Body of pancreas (tissue), 4 donors: Measurements from ENCODE around the gene AOC3. TPM values are rescaled to one million over a fixed set of nuclear protein-coding genes. Genes with fewer than 3 reads are reported as not detected.

Experiments used
- ATAC-seq: fragments of 150-250 bp; one replicate; pipeline ENCODE4 v1.9.1; 2016
- DNase-seq, 4 donors: peaks; one replicate each; pipeline ENCODE4 v3.0.0-alpha.2; 2019
- H3K27ac ChIP-seq, 4 donors: fragments of 200-600 bp; sonication (generic); 1 replicate in 3 of 4; 2 replicates in 1 of 4; pipeline versions ENCODE4 v1.5.1 to v1.6.1; 2016 to 2019; ENCODE audit warnings: mild to moderate bottlenecking in 1 of 4, mixed read lengths in 1 of 4, moderate library complexity in 1 of 4
- H3K27me3 ChIP-seq, 2 donors: fragments of 200-600 bp; sonication (generic); one replicate each; pipeline ENCODE4 v1.6.0; 2016; ENCODE audit warnings: mild to moderate bottlenecking in 1 of 2
- H3K36me3 ChIP-seq, 2 donors: fragments of 200-600 bp; sonication (generic); replicated peaks in 1 of 2; 2 replicates each; pipeline ENCODE4 v1.5.1; 2016; ENCODE audit warnings: low read depth in 2 of 2; ENCODE audit not compliant: insufficient read depth in 1 of 2
- H3K4me1 ChIP-seq: fragments of 200-600 bp; sonication (generic); one replicate; pipeline ENCODE4 v1.6.0; 2016
- H3K4me3 ChIP-seq, 2 donors: fragments of 200-600 bp; sonication (generic); 1 replicate in 1 of 2; 2 replicates in 1 of 2; pipeline ENCODE4 v1.5.1; 2016 to 2019
- H3K9me3 ChIP-seq, 3 donors: fragments of 200-600 bp; sonication (generic); 1 replicate in 2 of 3; 2 replicates in 1 of 3; pipeline ENCODE4 v1.5.1; 2016
- POLR2A ChIP-seq, 3 donors: fragments of 450-650 bp; IDR thresholded peaks; one replicate each; pipeline ENCODE4 v1.6.1; 2016; ENCODE audit warnings: antibody characterized with exemption in 3 of 3, mild to moderate bottlenecking in 2 of 3
- WGBS, 2 donors: methylation state at CpG; one replicate each; pipeline ENCODE4 v1.1.5; 2017; 5-methylcytosine and 5-hydroxymethylcytosine counted together
- intact Hi-C: fragments of 100-400 bp; cut with DNase I; formaldehyde crosslinking; loops from one replicate; pipeline ENCODE4 v1.15.1; 2023
- total RNA-seq, 2 donors: library from RNA; depleted of rRNA; stranded (reverse); fragments of >200 nt; gene quantifications; one replicate each; pipeline ENCODE4 v1.1.0, GENCODE V29; 2016
- TF ChIP-seq, protein P1 (sequence below), 7 experiments: fragments of 450-650 bp in 4 of 7; fragments of 200-600 bp in 3 of 7; sonication (generic) in 3 of 7; IDR thresholded peaks; one replicate each; pipeline ENCODE4 v1.5.1; 2016 to 2019; ENCODE audit warnings: antibody characterized with exemption in 7 of 7

AOC3 gene
- total RNA-seq, 2 donors from 2014 or later: 6.5 to 55.7 TPM

DNA sequence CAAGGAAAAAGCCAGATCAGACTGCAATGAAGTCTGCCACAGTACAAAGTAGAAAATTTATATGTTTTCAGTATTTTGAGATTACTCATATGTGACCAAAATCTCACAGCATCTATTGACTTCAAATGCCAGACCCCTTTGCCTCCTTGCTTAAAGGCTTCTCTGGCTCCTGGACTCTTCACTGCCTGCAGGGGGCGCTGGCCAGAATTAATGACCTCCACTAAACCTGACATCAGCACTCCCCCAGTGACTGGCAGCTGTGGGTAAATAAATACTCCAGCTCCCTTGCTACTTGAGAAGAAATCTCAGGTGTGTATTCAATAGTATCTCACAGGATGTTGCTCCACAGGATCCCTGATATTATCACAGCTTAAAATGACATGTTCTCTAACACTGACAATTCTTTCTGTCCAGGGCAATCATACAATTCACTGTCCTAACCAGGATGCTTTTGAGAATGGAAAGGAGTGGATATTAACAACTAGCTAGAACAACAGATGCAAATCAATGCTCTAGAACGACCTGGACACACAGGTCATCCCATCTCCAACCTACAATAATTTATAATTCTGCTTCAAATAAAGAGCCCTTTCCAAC lies 31.0 kb upstream of the AOC3 start:
- intact Hi-C loops: loop anchor here (10.0 kb wide), 1 partner anchor 95 kb away; no protein-coding TSS in a partner anchor
- H3K9me3 ChIP-seq: no peaks in the 10 kb centered on the region
- WGBS, 2 donors: 9 to 32% methylated on average over 2 of the region's 2 CpGs
- ATAC-seq (no peak), DNase-seq (peak; percentile 51 to 78 (median 72))
- TF ChIP-seq, protein P1, sequence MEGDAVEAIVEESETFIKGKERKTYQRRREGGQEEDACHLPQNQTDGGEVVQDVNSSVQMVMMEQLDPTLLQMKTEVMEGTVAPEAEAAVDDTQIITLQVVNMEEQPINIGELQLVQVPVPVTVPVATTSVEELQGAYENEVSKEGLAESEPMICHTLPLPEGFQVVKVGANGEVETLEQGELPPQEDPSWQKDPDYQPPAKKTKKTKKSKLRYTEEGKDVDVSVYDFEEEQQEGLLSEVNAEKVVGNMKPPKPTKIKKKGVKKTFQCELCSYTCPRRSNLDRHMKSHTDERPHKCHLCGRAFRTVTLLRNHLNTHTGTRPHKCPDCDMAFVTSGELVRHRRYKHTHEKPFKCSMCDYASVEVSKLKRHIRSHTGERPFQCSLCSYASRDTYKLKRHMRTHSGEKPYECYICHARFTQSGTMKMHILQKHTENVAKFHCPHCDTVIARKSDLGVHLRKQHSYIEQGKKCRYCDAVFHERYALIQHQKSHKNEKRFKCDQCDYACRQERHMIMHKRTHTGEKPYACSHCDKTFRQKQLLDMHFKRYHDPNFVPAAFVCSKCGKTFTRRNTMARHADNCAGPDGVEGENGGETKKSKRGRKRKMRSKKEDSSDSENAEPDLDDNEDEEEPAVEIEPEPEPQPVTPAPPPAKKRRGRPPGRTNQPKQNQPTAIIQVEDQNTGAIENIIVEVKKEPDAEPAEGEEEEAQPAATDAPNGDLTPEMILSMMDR (IDR thresholded peaks at IDR 0.05): peak; percentile 28 to 60 (median 52)
- no peak for TF ChIP-seq POLR2A (IDR thresholded peaks at IDR 0.05)
- H3K27ac ChIP-seq: no peak overlapping the region
- H3K36me3 ChIP-seq: peaks cover 21 to 40% of the 10 kb centered on the region in 2 donors
- peaks cover 24% of the 10 kb centered on the region for H3K4me1 ChIP-seq
- no peak overlapping the region for H3K4me3 ChIP-seq
- H3K27me3 ChIP-seq: no peaks in the 10 kb centered on the region

DNA sequence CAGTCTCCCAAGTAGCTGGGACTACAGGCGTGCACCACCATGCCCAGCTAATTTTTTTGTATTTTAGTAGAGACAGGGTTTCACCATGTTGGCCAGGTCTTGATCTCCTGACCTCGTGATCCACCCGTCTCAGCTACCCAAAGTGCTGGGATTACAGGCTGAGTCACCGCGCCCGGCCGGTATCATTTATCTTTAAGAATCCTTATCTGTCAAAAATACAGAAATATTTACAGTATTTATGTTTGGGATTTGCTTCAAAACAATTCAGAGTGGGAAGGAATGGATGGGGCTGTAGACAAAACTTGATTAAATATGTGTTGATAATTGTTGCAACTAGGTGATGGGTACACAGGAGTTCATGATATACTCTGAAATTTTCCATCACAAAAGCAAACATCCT lies 29.8 kb upstream of the AOC3 start:
- Histone ChIP-seq H3K27me3 (no peaks in the 10 kb centered on the region), H3K27ac (no peak overlapping the region), H3K9me3 (no peaks in the 10 kb centered on the region), H3K36me3 (peaks cover 21 to 31% of the 10 kb centered on the region in 2 donors), H3K4me3 (no peak overlapping the region), H3K4me1 (peaks cover 24% of the 10 kb centered on the region)
- ATAC-seq (no peak), DNase-seq (no peak)
- intact Hi-C loops: loop anchor here (10.0 kb wide), 1 partner anchor 96 kb away; no protein-coding TSS in a partner anchor
- WGBS, 2 donors: 91 to 93% methylated on average over 7 of the region's 7 CpGs
- no peak for TF ChIP-seq POLR2A (IDR thresholded peaks at IDR 0.05)
- TF ChIP-seq, protein P1 (IDR thresholded peaks at IDR 0.05): no peak

DNA sequence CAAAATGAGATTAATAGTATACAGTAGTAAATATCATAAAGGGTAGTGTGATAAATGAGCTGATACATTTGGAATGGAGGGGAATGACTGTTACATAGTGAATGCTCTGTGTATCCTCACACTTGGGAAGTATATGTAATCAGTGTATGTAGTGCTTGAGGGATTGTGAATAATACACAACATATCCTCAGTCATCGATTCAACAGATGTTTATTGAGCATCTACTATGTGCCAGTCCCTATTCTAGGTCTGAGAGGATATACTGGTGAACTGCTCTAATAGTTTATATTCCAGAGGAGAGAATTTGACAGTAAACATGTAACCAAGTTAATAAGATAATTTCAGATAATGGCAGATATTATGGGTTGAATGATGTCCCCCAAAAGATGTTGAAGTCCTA lies 23.5 kb upstream of the AOC3 start:
- peaks cover 23% of the 10 kb centered on the region for H3K4me1 ChIP-seq
- no peak for TF ChIP-seq POLR2A (IDR thresholded peaks at IDR 0.05)
- TF ChIP-seq, protein P1 (IDR thresholded peaks at IDR 0.05): no peak
- H3K36me3 ChIP-seq: no peaks in the 10 kb centered on the region
- ATAC-seq (no peak), DNase-seq (no peak)
- intact Hi-C loops: loop anchor here (10.0 kb wide), 1 partner anchor 103 kb away; no protein-coding TSS in a partner anchor
- H3K27me3 ChIP-seq: no peaks in the 10 kb centered on the region
- H3K9me3 ChIP-seq: no peaks in the 10 kb centered on the region
- H3K4me3 ChIP-seq: no peak overlapping the region
- WGBS, 2 donors: 72 to 94% methylated on average over 1 of the region's 1 CpG
- H3K27ac ChIP-seq: no peak overlapping the region

DNA sequence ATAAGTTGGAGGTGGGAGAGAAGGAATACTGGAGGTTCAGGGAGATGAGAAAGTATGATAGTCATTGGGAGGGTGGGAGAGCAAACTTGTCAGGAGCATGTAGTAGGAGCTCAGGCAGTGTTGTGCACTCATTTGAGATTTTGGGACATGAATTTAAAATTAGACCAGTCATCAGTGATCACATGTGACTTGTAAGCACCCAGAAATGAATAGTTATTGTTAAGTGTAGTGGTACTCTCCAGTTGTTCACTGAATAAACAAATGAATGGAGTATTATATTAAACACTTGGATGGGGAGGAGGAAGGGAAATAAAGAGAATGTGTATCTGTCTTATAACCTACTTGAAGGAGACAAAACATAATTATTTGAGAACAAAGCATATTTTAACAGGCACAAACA lies 20.0 kb upstream of the AOC3 start:
- DNase-seq (no peak), ATAC-seq (no peak)
- peaks cover 29% of the 10 kb centered on the region for H3K4me1 ChIP-seq
- no peak overlapping the region for H3K4me3 ChIP-seq
- no peaks in the 10 kb centered on the region for H3K9me3 ChIP-seq
- H3K27me3 ChIP-seq: no peaks in the 10 kb centered on the region
- TF ChIP-seq, protein P1 (IDR thresholded peaks at IDR 0.05): no peak
- no peak for TF ChIP-seq POLR2A (IDR thresholded peaks at IDR 0.05)
- no peaks in the 10 kb centered on the region for H3K36me3 ChIP-seq
- intact Hi-C loops: no loop called here
- H3K27ac ChIP-seq: no peak overlapping the region
